Measurements from ENCODE around the gene CHST3.

Gene CHST3

GRCh38 chr10:71995449-71995848, 31.3 kb downstream of the CHST3 start:
- no peak for DNase-seq

- DNase-seq = no peak
Observed at GRCh38 chr10:71995887-71996575, 31.8 kb downstream of the CHST3 start.

GRCh38 chr10:71996592-71997371, 32.6 kb downstream of the CHST3 start:
- no peak for DNase-seq

- no peak for DNase-seq
Observed at GRCh38 chr10:71998119-71998839, 34.1 kb downstream of the CHST3 start.

GRCh38 chr10:71998840-71999194, 34.6 kb downstream of the CHST3 start:
- no peak for DNase-seq

- no peak for DNase-seq
Observed at GRCh38 chr10:71999360-72000072, 35.3 kb downstream of the CHST3 start.

- DNase-seq = no peak
Observed at GRCh38 chr10:72000073-72001032, 36.2 kb downstream of the CHST3 start.

- no peak for DNase-seq
Observed at GRCh38 chr10:72001033-72001395, 36.8 kb downstream of the CHST3 start.

- no peak for DNase-seq
Observed at GRCh38 chr10:72002354-72003295, 38.4 kb downstream of the CHST3 start.

GRCh38 chr10:72006026-72006425, 41.8 kb downstream of the CHST3 start:
- DNase-seq = no peak

- no peak for DNase-seq
Observed at GRCh38 chr10:72007246-72007892, 43.2 kb downstream of the CHST3 start.

GRCh38 chr10:72008096-72008981, 44.1 kb downstream of the CHST3 start:
- no peak for DNase-seq

GRCh38 chr10:72009051-72009424, 44.8 kb downstream of the CHST3 start:
- DNase-seq = no peak

GRCh38 chr10:72009425-72010081, 45.4 kb downstream of the CHST3 start:
- no peak for DNase-seq

- DNase-seq = no peak
Observed at GRCh38 chr10:72010234-72010973, 46.2 kb downstream of the CHST3 start.

GRCh38 chr10:72011016-72011415, 46.8 kb downstream of the CHST3 start:
- no peak for DNase-seq

GRCh38 chr10:72011468-72011867, 47.3 kb downstream of the CHST3 start:
- DNase-seq = no peak

- DNase-seq = no peak
Observed at GRCh38 chr10:72011976-72012512, 47.8 kb downstream of the CHST3 start.
